ENCODE measurements around the gene PIGU. TPM values are rescaled to one million over a fixed set of nuclear protein-coding genes. Genes with fewer than 3 reads are reported as not detected.
A peak's percentile ranks its signal among the peaks of the same experiment; 100 is the strongest.

PIGU gene
- total RNA-seq, 1 donor from 2014 or later, result 40.1 TPM

GRCh38 chr20:34704177-34705007, 27.5 kb upstream of the PIGU start, which contains the start of gene TP53INP2:
TSS of gene TP53INP2 (plus strand) at chr20:34704344. CDS start at chr20:34708740, 4,396 bp downstream.
- peaks cover 33% of the 10 kb centered on the region for H3K27me3 Mint-ChIP-seq (ENCODE audit: insufficient read depth, low read depth)
- peak; percentile 95 for DNase-seq (ENCODE audit: low spot score)
- peak within 1 kb of the TSS; percentile 70 for H3K4me3 ChIP-seq
- no peaks in the 10 kb centered on the region for H3K9me3 ChIP-seq (ENCODE audit: low read depth)
- no peaks in the 10 kb centered on the region for H3K36me3 ChIP-seq
- peaks cover 17% of the 10 kb centered on the region for H3K4me1 Mint-ChIP-seq
- H3K79me2 ChIP-seq (ENCODE audit: low read depth), result no peaks in the 10 kb centered on the region
- no peaks in the 10 kb centered on the region for H3K4me1 ChIP-seq
- H3K4me2 ChIP-seq, result peak within 1 kb of the TSS; percentile 88
- peak within 1 kb of the TSS; percentile 61 for H2AFZ ChIP-seq (replicated peaks)
- H3K27ac ChIP-seq, result peak within 1 kb of the TSS; percentile 22
- H3F3A ChIP-seq (ENCODE audit: low read depth), result peaks cover 24% of the 10 kb centered on the region
- H3K27ac Mint-ChIP-seq, result peak within 1 kb of the TSS; percentile 77
- H3K4me3 Mint-ChIP-seq, result peak within 1 kb of the TSS; percentile 97
- H4K20me1 ChIP-seq (ENCODE audit: low read depth), result peaks cover 14% of the 10 kb centered on the region
- TF ChIP-seq EZH2phosphoT487 (IDR thresholded peaks at IDR 0.05) (peak; percentile 9), CTCF (IDR thresholded peaks at IDR 0.05) (no peak), EZH2 (IDR thresholded peaks at IDR 0.05) (no peak)
- H3K27me3 ChIP-seq, result peaks cover 75% of the 10 kb centered on the region
- no peak within 1 kb of the TSS for H3K9ac ChIP-seq
- no peaks in the 10 kb centered on the region for H3K36me3 Mint-ChIP-seq
- H3K9me3 Mint-ChIP-seq, result no peaks in the 10 kb centered on the region

GRCh38 chr20:34703424-34704176, 26.7 kb upstream of the PIGU start:
- Histone ChIP-seq H3K27ac (no peak overlapping the region), H3K4me1 (no peaks in the 10 kb centered on the region), H3K9me3 (ENCODE audit: low read depth) (no peaks in the 10 kb centered on the region), H3K9ac (no peak overlapping the region), H3K79me2 (ENCODE audit: low read depth) (no peaks in the 10 kb centered on the region), H3K4me2 (peak overlapping the region; percentile 88), H2AFZ (replicated peaks) (peak overlapping the region; percentile 61), H3K36me3 (no peaks in the 10 kb centered on the region), H4K20me1 (ENCODE audit: low read depth) (peaks cover 14% of the 10 kb centered on the region), H3K27me3 (peaks cover 67% of the 10 kb centered on the region), H3K4me3 (peak overlapping the region; percentile 70), H3F3A (ENCODE audit: low read depth) (peaks cover 18% of the 10 kb centered on the region)
- peak overlapping the region; percentile 97 for H3K4me3 Mint-ChIP-seq
- peaks cover 17% of the 10 kb centered on the region for H3K4me1 Mint-ChIP-seq
- peak overlapping the region; percentile 77 for H3K27ac Mint-ChIP-seq
- peaks cover 33% of the 10 kb centered on the region for H3K27me3 Mint-ChIP-seq (ENCODE audit: insufficient read depth, low read depth)
- TF ChIP-seq EZH2 (IDR thresholded peaks at IDR 0.05) (peak; percentile 49), CTCF (IDR thresholded peaks at IDR 0.05) (no peak), EZH2phosphoT487 (IDR thresholded peaks at IDR 0.05) (no peak)
- H3K36me3 Mint-ChIP-seq, result no peaks in the 10 kb centered on the region
- no peaks in the 10 kb centered on the region for H3K9me3 Mint-ChIP-seq
- DNase-seq (ENCODE audit: low spot score), result peak; percentile 33

GRCh38 chr20:34703061-34703423, 26.1 kb upstream of the PIGU start:
- H3K4me3 ChIP-seq, result peak overlapping the region; percentile 70
- peaks cover 17% of the 10 kb centered on the region for H3K4me1 Mint-ChIP-seq
- no peaks in the 10 kb centered on the region for H3K79me2 ChIP-seq (ENCODE audit: low read depth)
- peaks cover 61% of the 10 kb centered on the region for H3K27me3 ChIP-seq
- no peak overlapping the region for H3K9ac ChIP-seq
- H3K9me3 Mint-ChIP-seq, result no peaks in the 10 kb centered on the region
- no peaks in the 10 kb centered on the region for H3K4me1 ChIP-seq
- H3K9me3 ChIP-seq (ENCODE audit: low read depth), result no peaks in the 10 kb centered on the region
- no peaks in the 10 kb centered on the region for H3K36me3 Mint-ChIP-seq
- H3K27ac Mint-ChIP-seq, result peak overlapping the region; percentile 77
- H3K27ac ChIP-seq, result no peak overlapping the region
- H3K27me3 Mint-ChIP-seq (ENCODE audit: insufficient read depth, low read depth), result peaks cover 30% of the 10 kb centered on the region
- peaks cover 15% of the 10 kb centered on the region for H3F3A ChIP-seq (ENCODE audit: low read depth)
- no peak overlapping the region for H2AFZ ChIP-seq (replicated peaks)
- no peak for DNase-seq (ENCODE audit: low spot score)
- H3K4me3 Mint-ChIP-seq, result peak overlapping the region; percentile 97
- no peak for TF ChIP-seq EZH2 (IDR thresholded peaks at IDR 0.05)
- no peak for TF ChIP-seq CTCF (IDR thresholded peaks at IDR 0.05)
- no peak for TF ChIP-seq EZH2phosphoT487 (IDR thresholded peaks at IDR 0.05)
- H3K36me3 ChIP-seq, result no peaks in the 10 kb centered on the region
- peak overlapping the region; percentile 88 for H3K4me2 ChIP-seq
- H4K20me1 ChIP-seq (ENCODE audit: low read depth), result peaks cover 14% of the 10 kb centered on the region
